ENCODE results near the gene OR51A7. TPM values are rescaled to one million over a fixed set of nuclear protein-coding genes. Genes with fewer than 3 reads are reported as not detected.

OR51A7 gene, protein sequence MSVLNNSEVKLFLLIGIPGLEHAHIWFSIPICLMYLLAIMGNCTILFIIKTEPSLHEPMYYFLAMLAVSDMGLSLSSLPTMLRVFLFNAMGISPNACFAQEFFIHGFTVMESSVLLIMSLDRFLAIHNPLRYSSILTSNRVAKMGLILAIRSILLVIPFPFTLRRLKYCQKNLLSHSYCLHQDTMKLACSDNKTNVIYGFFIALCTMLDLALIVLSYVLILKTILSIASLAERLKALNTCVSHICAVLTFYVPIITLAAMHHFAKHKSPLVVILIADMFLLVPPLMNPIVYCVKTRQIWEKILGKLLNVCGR
- not detected in 2 replicates for total RNA-seq

DNA sequence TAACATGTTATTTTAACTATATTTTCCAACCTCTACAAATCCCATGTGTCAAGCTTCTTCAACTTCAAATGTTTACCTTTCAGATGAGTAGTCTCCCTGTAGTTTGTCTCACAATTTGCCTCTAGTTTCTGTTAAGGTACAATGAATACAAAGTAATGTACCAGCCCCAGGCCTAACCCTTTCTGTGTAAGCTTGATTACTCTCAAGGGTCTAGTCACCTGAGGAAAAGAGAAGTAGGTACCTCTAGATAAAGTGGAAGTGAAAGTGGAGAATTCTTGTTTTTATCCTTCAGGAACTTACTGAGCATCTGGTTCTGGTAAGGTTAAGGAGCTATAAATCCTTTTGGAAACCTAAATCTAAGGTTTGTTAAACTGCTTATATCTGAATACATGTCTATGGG is at the start of gene OR51A7:
Gene OR51A7, plus strand, starts transcription at position 300 of the 400 bp plus-strand sequence. CDS start 3,587 bp downstream, outside the sequence.

DNA sequence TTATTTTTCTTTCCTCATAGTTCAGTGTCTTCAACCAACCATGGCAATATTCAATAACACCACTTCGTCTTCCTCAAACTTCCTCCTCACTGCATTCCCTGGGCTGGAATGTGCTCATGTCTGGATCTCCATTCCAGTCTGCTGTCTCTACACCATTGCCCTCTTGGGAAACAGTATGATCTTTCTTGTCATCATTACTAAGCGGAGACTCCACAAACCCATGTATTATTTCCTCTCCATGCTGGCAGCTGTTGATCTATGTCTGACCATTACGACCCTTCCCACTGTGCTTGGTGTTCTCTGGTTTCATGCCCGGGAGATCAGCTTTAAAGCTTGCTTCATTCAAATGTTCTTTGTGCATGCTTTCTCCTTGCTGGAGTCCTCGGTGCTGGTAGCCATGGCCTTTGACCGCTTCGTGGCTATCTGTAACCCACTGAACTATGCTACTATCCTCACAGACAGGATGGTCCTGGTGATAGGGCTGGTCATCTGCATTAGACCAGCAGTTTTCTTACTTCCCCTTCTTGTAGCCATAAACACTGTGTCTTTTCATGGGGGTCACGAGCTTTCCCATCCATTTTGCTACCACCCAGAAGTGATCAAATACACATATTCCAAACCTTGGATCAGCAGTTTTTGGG is 21.6 kb upstream of the OR51A7 start, which contains the start of gene OR51T1:
Gene OR51T1, plus strand, starts transcription at position 41 of the 641 bp plus-strand sequence. Its CDS starts 0 bp downstream, at position 41.

DNA sequence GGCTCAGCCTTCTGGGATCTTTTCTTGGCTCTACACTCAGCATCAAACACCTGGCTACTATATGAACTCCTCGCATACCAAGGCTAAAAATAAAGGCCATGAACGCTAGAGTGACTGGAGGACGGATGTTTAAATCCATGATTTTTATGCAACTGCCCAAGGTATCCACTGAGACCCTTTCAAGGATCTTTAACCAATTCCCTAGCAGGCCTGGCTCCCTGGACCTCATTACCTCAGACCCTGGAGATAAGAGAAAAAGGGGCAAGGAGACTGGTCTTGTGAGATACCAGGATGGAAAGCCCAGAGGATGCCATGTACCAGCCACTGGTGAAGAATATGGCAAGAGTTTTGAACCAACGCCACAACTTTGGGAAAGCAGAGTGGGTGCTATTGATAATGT is 15.7 kb downstream of the OR51A7 start, which contains the start of gene OR51G2:
Gene OR51G2, minus strand, starts transcription at position 101 of the 400 bp plus-strand sequence. CDS start 3,687 bp downstream, outside the sequence.

DNA sequence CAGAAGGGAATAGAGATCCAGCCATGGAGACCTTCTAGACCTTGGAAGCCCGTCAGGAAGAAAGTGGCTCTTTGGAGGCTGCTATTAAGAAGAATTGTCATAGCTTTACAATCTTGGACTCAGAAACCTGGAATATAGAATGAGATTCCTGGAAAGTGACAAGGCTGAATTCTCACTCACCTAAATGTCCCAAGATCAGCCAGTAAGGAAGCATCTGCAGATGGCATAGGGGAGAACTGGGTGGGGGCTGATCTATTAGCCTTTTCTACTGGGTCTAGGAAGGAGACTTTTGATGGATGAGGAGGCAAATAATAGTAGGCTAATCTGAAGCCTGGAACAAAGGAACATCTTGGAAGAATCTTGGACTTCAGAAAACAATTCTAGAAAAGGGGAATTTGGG is 20.7 kb downstream of the OR51A7 start, which contains the start of gene OR51G1:
Gene OR51G1, minus strand, starts transcription at position 101 of the 400 bp plus-strand sequence. Its CDS starts 0 bp downstream, at position 101.

DNA sequence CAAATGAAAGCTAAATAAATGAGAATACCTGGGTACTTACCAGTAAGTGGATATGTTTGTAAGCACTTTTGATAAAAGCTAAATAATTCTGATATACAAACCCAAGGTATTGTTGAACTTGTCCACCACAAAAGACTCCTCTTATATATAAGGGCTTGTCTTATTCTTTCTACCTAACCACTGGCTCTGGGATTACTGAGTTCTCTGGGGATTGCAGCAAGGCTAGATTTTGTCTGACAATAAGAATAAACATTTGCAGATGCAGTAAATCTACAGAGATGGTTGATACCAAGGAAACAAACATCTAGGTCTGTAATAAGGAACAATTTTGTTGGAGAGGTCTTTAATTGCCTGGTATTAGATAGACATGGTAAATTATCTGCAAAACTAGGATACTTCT is 43.9 kb downstream of the OR51A7 start, which contains the start of gene OR51A4:
Gene OR51A4, minus strand, starts transcription at position 101 of the 400 bp plus-strand sequence. CDS start 505 bp downstream, outside the sequence.

DNA sequence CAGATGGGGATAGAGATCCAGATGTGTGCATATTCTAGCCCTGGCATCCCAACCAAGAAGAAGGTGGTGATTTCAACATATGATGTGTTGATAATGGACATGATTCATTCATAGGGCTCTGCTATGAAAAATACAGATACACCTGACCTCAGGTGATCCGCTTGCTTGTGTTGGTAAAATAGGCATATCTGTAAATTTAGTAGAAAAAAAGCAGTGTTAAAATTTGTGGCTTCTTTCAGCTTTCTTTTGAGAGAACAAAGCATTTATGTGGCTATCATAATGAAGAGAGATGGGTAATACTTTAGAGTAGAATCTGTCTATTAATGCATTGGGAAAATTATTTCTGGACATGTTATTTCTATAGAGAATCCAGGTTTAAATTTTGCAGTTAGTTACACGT is 52.0 kb downstream of the OR51A7 start, which contains the start of gene OR51A2:
Gene OR51A2, minus strand, starts transcription at position 101 of the 400 bp plus-strand sequence. Its CDS starts 0 bp downstream, at position 101.

Other genes with a start within 250 kb of the OR51A7 start
- 0.12 TPM in 1 of 2 replicates, not detected in the other for gene OR51E2, start 205.9 kb upstream of the OR51A7 start, total RNA-seq
- gene MMP26, start 199.0 kb upstream of the OR51A7 start, total RNA-seq = not detected in 2 replicates
- gene OR51F1, start 133.8 kb upstream of the OR51A7 start, total RNA-seq = not detected in 2 replicates
- not detected in 2 replicates for gene OR52R1, start 99.4 kb upstream of the OR51A7 start, total RNA-seq
- gene OR51F2, start 82.5 kb upstream of the OR51A7 start, total RNA-seq = not detected in 2 replicates
- not detected in 2 replicates for gene OR51S1, start 54.6 kb upstream of the OR51A7 start, total RNA-seq
- not detected in 2 replicates for gene OR51T1, start 21.9 kb upstream of the OR51A7 start, total RNA-seq
- not detected in 2 replicates for gene OR51G2, start 15.6 kb downstream of the OR51A7 start, total RNA-seq
- not detected in 2 replicates for gene OR51G1, start 20.6 kb downstream of the OR51A7 start, total RNA-seq
- gene OR51A4, start 43.8 kb downstream of the OR51A7 start, total RNA-seq = not detected in 2 replicates
- gene OR51A2, start 51.9 kb downstream of the OR51A7 start, total RNA-seq = not detected in 2 replicates
- gene OR51L1, start 91.1 kb downstream of the OR51A7 start, total RNA-seq = not detected in 2 replicates
- gene OR52J3, start 142.7 kb downstream of the OR51A7 start, total RNA-seq = not detected in 2 replicates
- gene OR52E2, start 155.8 kb downstream of the OR51A7 start, total RNA-seq = not detected in 2 replicates
- gene OR52E1, start 165.8 kb downstream of the OR51A7 start, total RNA-seq = not detected in 2 replicates
- gene OR52A5, start 234.6 kb downstream of the OR51A7 start, total RNA-seq = not detected in 2 replicates

All from hair follicle dermal papilla cell (primary cell).